ENCODE measurements around the gene SMIM44.
"Not testable (repeated sequence)": the region's sequence is repeated elsewhere in the genome, so short reads cannot be mapped to it uniquely, and the experiment has no call there.

SMIM44 gene

DNA sequence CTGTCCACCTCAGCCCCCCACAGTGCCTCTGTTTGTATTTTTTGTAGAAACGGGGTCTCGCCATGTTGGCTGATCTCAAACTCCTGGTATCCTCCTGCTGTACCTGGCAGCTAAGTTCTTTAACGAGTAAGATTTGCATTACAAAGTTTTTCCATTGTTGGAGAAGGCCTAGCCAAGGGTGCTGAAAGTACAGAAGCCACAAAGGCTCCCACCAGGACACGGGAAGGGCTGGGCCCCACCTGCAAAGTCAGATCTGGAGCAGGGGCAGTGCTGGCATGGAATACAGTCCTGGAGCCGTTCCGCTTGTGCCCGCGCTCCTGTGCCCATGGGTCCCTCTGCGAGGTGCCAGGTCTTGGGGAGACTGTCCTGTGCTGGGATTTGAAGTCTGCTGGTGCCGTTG lies 35.0 kb upstream of the SMIM44 start:
- no peak for DNase-seq (ENCODE audit: low read depth in 2 of 2)

DNA sequence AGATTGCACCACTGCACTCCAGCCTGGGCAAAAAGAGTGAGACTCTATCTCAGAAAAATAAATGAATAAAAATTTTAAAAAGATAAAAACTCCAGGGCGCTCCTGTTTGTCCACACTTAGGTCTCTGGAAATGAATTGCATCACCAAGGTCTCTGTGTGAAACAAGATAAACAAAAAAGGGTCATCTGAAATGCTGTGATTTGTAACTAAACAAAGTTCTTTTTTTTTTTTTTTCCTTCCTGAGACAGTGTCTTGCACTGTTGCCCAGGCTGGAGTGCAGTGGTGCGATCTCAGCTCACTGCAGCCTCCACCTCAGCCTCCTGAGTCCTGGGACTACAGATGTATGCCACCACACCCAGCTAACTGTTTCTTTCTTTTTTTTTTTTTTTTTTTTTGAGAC lies 34.4 kb upstream of the SMIM44 start:
- DNase-seq (ENCODE audit: low read depth in 2 of 2), result no peak

DNA sequence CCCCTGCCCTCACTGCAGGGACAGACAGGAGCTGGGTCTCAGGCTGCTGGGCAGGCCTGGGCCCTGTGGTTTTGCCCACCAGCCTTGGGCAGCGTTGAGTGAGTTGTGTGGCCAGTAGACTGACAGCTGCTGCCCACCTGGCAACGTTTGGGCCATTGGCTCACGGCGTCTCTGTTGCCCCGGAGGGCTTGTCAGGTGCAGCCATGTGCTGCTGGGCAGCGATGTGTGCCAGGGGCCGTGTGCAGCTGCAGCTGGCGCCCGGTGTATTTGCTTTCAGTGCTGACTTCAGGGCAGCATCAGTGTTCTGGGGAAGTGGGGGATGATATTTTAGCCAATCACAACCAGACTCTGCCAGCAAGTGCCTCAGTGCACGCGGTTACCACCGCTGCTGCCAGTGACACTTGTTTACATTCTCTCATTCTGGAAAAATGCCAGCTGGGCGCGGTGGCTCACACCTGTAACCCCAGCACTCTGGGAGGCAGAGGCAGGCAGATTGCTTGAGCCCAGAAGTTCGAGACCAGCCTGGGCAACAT lies 33.5 kb upstream of the SMIM44 start:
- DNase-seq (ENCODE audit: low read depth in 2 of 2), result no peak

DNA sequence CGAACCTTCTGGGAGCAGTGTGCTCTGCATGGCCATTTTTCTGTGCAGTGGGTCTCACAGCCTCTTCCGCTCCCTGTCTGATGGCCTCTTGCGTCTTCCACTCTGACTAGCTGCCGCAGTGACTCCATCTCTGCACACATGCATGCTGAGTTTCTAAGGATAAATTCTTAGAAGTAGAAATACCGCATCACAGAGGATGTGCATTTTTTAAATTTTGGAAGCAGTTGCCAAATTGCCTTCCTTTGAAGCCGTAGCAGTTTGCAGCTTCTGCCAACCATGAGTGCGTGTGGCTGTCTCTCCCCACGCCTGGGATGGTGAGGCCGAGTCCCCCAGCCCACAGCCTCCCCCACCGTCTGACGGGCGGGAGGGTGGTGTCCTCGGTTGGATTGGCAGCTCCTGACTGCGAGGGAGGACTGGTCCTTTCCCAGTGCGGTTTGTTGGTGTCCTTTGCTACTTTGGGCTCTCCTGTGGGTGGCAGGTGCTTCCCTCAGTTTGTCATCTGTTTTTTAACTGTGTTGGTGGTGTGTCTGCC lies 32.7 kb upstream of the SMIM44 start:
- no peak for DNase-seq (ENCODE audit: low read depth in 2 of 2)

GRCh38 chr19:3514930-3515329 lies 31.7 kb upstream of the SMIM44 start:
- no peak for DNase-seq (ENCODE audit: low read depth in 2 of 2)

GRCh38 chr19:3513229-3514140 lies 30.2 kb upstream of the SMIM44 start:
- DNase-seq (ENCODE audit: low read depth in 2 of 2), result no peak

DNA sequence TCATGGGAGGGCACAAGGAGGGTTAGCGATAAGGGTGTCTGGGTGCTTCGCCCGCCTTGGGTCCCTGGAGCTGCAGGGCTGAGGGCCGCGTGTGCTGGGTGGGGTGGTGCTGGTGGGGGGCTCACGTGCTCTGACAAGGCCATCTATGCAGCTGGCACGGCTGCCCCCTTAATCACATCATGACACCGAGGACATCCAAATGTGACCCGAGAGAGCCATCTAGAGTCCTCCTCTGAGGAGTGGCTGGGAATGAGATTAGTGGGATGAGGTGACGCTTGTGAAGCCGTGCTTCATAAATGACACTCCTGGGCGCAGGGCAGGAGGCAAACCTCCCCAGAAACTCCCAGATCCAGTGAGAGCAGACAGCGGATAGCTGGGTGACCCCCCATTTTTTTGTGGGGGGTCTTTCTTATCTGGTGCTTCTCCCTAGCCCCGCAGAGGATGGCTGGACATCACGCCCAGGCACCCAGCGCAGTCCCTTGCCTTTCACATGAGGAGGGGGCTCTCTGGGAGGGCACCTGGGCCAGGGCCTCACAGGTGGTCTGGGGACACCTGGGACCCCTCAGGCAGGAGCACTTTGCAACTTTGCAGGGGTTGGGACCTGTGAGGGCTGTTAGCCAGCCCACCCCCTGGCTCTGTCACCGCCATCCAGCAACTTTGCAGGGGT lies 29.5 kb upstream of the SMIM44 start:
- no peak for DNase-seq (ENCODE audit: low read depth in 2 of 2)

GRCh38 chr19:3511506-3512251 lies 28.4 kb upstream of the SMIM44 start:
- DNase-seq (ENCODE audit: low read depth in 2 of 2), result no peak

DNA sequence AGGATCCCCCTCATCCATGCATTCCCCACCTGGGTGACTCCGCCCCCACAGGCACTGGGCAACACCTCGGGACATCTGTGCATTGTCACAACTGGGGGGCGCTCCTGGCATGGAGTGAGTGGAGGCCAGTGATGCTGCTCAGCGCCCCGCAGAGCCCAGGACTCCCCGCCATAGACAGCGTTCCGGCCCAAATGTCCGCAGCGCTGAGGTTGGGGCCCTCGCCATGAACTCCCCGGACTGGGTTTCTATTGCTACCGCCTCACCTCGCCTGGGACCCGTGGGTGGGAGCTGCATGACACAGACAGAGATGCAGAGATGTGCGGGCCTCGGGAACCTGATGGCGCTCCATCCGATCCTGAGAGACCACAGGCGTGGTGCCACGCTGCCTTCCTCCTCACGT lies 27.5 kb upstream of the SMIM44 start:
- no peak for DNase-seq (ENCODE audit: low read depth in 2 of 2)

DNA sequence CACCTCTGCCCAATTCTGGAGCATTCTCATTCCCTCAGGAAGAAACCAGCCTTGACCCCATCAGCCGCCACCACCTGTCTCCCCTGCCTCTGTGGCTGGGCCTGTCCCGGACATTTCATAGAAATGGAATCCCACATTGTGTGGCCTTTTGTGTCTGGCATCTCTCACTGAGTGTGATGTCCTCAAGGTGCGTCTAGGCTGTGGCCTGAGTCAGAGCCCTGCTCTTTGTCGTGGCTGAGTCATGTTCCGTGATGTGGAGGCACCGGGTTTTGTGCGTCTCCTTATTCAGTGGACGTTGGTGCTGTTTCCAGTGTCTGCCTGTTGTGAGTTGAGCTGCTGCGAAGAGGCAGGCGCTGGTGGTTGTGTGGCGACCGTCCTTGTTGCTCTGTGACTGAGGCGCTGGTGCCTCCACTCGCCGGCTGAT lies 26.3 kb upstream of the SMIM44 start:
- peak in 1 of 2 experiments; percentile 23 for DNase-seq (ENCODE audit: low read depth in 2 of 2)

GRCh38 chr19:3508771-3509535 lies 25.7 kb upstream of the SMIM44 start:
- DNase-seq (ENCODE audit: low read depth in 2 of 2), result no peak

GRCh38 chr19:3508121-3508661 lies 24.9 kb upstream of the SMIM44 start:
- not testable (repeated sequence) for DNase-seq (ENCODE audit: low read depth in 2 of 2)

- peak in 1 of 2 experiments; percentile 31 for DNase-seq (ENCODE audit: low read depth in 2 of 2)
These were observed 24.3 kb upstream of the SMIM44 start for GRCh38 chr19:3507371-3508120.

GRCh38 chr19:3506384-3507340 lies 23.4 kb upstream of the SMIM44 start:
- DNase-seq (ENCODE audit: low read depth in 2 of 2), result peak in 1 of 2 experiments; percentile 13

DNA sequence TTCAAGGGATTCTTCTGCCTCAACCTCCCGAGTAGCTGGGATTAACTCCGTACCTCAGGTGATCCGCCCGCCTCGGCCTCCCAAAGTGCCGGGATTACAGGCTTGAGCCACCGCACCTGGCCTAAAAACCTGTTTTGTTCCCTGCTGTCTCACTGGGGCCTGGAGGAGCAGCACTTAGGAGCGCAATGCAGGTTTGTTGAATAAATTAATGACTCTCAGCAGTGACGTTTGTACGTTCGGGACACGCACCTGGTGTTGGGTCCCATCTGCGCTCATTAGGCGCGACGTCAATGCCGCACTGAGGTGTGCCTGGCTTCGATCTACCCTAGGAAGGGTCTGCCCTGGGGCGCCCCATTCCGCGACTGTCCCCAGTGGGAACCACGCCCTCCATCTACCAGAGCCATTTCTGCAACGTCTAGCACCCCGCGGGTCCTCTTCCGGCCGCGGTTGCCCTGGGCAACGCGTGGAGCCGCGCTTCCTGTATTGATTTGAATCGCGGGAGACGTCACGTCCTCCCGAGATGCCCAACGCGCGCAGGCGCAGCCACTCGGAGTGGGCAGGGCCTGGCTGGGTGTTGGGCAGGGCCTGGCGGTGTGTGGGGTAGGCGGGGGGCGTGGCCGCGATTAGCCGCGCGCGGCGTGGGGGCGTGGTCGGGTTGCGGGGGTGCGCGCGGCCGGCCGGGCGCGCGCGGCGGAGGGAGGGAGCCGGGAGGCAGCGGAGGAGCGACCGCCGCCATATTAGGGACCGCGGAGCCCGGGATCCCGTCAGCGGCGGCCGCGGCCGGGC lies 22.6 kb upstream of the SMIM44 start, which contains the start of gene FZR1:
TSS of gene FZR1 (plus strand) at position 714 of the 786 bp plus-strand sequence. CDS start 16,679 bp downstream, outside the sequence.
- DNase-seq (ENCODE audit: low read depth in 2 of 2), result peak; percentile 98 to 99

GRCh38 chr19:3504735-3505134 lies 21.5 kb upstream of the SMIM44 start:
- DNase-seq (ENCODE audit: low read depth in 2 of 2), result no peak

GRCh38 chr19:3503036-3503572 lies 19.9 kb upstream of the SMIM44 start:
- no peak for DNase-seq (ENCODE audit: low read depth in 2 of 2)

DNA sequence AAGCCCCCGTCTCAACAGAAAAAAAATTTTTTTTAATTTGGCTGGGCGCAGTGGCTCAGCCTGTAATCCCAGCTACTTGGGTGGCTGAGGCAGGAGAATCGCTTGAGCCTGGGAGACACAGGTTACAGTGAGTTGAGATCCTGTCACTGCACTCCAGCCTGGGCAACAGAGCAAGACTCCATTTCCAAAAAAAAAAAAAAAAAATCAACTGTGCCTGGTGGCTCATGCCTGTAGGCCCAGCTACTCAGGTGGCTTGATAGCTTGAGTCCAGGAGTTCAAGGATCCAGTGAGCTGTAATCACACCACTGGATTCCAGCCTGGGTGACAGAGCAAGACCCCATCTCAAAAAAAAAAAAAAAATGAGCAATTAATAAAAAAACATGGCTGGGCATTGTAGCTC lies 18.5 kb upstream of the SMIM44 start:
- DNase-seq (ENCODE audit: low read depth in 2 of 2), result no peak

Data from stimulated activated CD4-positive, alpha-beta T cell treated with anti-CD3 and anti-CD28 coated beads, Interleukin-12 subunit alpha, Interleukin-12 subunit beta, amount 100 ng/mL, for 24 hours (primary cell).